ENCODE measurements around the gene SNX21. TPM values are rescaled to one million over a fixed set of nuclear protein-coding genes. Genes with fewer than 3 reads are reported as not detected.

Gene SNX21
- total and polyA plus RNA-seq, 9 of the 15 experiments (the other 6 are each of a cell fraction or from before 2014, with no cell fraction given), result 0.10 to 1.2 (median 0.42) TPM

DNA sequence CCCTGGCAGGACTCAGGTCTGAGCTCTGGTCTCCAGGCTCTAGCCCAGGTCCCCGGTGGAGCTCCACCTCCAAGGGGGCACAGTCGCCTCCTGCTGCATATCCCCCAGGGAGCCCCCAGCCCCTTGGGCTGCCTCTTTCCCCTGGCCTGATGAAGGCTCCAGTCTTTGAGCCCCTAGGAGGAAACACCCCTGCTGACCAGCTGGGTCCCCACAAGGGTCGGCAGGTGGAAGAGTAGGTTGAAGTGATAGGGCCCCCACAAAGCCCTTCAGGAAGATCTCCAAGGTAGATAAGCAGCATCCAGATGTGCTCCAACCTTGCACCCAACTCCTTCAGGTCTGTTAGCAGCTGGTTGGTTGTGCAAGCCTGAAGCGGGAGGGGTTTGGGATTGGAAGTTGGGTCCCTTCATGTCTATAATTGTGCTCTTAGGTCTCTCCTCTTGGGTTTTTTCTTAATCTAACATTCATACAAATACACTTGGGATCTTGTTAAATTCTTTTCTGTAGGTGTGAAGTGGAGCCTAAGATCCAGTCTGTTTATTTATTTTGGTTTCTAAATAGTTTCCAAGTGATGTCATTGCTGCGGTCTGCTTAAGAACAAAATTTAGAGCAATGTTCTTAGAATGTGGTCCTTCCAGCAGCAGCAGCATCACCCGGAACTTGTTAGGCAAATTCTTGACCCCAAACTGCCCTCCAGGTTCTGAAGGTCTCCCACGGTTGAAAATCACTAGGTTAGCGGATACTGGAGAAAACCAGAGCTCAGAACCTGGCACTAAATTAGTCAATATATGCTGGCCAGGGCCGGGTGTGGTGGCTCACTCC, 16.0 kb upstream of the SNX21 start (continued):
- TF ChIP-seq, protein P1, sequence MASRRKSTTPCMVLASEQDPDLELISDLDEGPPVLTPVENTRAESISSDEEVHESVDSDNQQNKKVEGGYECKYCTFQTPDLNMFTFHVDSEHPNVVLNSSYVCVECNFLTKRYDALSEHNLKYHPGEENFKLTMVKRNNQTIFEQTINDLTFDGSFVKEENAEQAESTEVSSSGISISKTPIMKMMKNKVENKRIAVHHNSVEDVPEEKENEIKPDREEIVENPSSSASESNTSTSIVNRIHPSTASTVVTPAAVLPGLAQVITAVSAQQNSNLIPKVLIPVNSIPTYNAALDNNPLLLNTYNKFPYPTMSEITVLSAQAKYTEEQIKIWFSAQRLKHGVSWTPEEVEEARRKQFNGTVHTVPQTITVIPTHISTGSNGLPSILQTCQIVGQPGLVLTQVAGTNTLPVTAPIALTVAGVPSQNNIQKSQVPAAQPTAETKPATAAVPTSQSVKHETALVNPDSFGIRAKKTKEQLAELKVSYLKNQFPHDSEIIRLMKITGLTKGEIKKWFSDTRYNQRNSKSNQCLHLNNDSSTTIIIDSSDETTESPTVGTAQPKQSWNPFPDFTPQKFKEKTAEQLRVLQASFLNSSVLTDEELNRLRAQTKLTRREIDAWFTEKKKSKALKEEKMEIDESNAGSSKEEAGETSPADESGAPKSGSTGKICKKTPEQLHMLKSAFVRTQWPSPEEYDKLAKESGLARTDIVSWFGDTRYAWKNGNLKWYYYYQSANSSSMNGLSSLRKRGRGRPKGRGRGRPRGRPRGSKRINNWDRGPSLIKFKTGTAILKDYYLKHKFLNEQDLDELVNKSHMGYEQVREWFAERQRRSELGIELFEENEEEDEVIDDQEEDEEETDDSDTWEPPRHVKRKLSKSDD (conservative IDR thresholded peaks at IDR 0.05; ENCODE audit: low read length), result no peak
- TF ChIP-seq RBM22 (IDR thresholded peaks at IDR 0.05; ENCODE audit: low read depth, low read length, poor library complexity, severe bottlenecking) (no peak), ZNF76 (CRISPR knock-in tag; IDR thresholded peaks at IDR 0.05; ENCODE audit: borderline replicate concordance) (no peak), NR2C2 (CRISPR knock-in tag; IDR thresholded peaks at IDR 0.05) (no peak), NR2C2 (tag; IDR thresholded peaks at IDR 0.05) (peak; percentile 52; the same call in 1 of the 2 replicates)
- TF ChIP-seq, protein P2, sequence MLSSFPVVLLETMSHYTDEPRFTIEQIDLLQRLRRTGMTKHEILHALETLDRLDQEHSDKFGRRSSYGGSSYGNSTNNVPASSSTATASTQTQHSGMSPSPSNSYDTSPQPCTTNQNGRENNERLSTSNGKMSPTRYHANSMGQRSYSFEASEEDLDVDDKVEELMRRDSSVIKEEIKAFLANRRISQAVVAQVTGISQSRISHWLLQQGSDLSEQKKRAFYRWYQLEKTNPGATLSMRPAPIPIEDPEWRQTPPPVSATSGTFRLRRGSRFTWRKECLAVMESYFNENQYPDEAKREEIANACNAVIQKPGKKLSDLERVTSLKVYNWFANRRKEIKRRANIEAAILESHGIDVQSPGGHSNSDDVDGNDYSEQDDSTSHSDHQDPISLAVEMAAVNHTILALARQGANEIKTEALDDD (IDR thresholded peaks at IDR 0.05), result 0 out of 2 replicates have a peak, but pooled peaks have one; percentile 6
